Vagina (tissue), 2 donors: ENCODE data around the gene ABHD8. TPM values are rescaled to one million over a fixed set of nuclear protein-coding genes. Genes with fewer than 3 reads are reported as not detected.

Source experiments
- DNase-seq, 2 donors: peaks; one replicate each; pipeline ENCODE4 v3.0.0-alpha.2; 2017; ENCODE audit errors: extremely low spot score in 2 of 2
- H3K27ac ChIP-seq: fragments of 200-600 bp; sonication (generic); one replicate; pipeline ENCODE4 v1.5.1; 2019
- H3K27me3 ChIP-seq: fragments of 200-600 bp; sonication (generic); one replicate; pipeline ENCODE4 v1.5.1; 2019
- H3K36me3 ChIP-seq, 2 donors: fragments of 200-600 bp; sonication (generic); one replicate each; pipeline ENCODE4 v1.5.1; 2017 to 2019
- H3K4me1 ChIP-seq: fragments of 200-600 bp; sonication (generic); one replicate; pipeline ENCODE4 v1.5.1; 2019
- H3K4me3 ChIP-seq, 2 donors: fragments of 200-600 bp; sonication (generic); 1 replicate in 1 of 2; 2 replicates in 1 of 2; pipeline ENCODE4 v1.5.1; 2016 to 2019
- H3K9me3 ChIP-seq: fragments of 200-600 bp; sonication (generic); one replicate; pipeline ENCODE4 v1.5.1; 2019
- POLR2A ChIP-seq, 2 donors: fragments of 450-650 bp; IDR thresholded peaks; one replicate each; pipeline ENCODE4 v1.6.1; 2017; ENCODE audit warnings: antibody characterized with exemption in 2 of 2, mild to moderate bottlenecking in 2 of 2, moderate library complexity in 2 of 2
- POLR2AphosphoS5 ChIP-seq, 2 donors: sonication (generic); formaldehyde crosslinking; IDR thresholded peaks; one replicate each; pipeline ENCODE4 v1.9.0; 2017; ENCODE audit warnings: antibody characterized with exemption in 2 of 2, mild to moderate bottlenecking in 2 of 2, low read depth in 1 of 2; ENCODE audit not compliant: insufficient read depth in 1 of 2
- intact Hi-C: fragments of 100-400 bp; cut with DNase I; formaldehyde crosslinking; loops from one replicate; pipeline ENCODE4 v1.15.1; 2023
- total RNA-seq: library from RNA; depleted of rRNA; stranded (reverse); fragments of >200 nt; gene quantifications from one replicate; pipeline ENCODE4 v1.2.3, GENCODE V29; 2016
- TF ChIP-seq, protein P1 (sequence below), 3 experiments: fragments of 450-650 bp in 2 of 3; fragments of 200-600 bp in 1 of 3; sonication (generic) in 1 of 3; IDR thresholded peaks; one replicate each; pipeline ENCODE4 v1.5.1; 2017 to 2019; ENCODE audit warnings: antibody characterized with exemption in 3 of 3, mild to moderate bottlenecking in 2 of 3, moderate library complexity in 2 of 3

The ABHD8 gene
- total RNA-seq, 1 donor from 2014 or later: 10.8 TPM

DNA sequence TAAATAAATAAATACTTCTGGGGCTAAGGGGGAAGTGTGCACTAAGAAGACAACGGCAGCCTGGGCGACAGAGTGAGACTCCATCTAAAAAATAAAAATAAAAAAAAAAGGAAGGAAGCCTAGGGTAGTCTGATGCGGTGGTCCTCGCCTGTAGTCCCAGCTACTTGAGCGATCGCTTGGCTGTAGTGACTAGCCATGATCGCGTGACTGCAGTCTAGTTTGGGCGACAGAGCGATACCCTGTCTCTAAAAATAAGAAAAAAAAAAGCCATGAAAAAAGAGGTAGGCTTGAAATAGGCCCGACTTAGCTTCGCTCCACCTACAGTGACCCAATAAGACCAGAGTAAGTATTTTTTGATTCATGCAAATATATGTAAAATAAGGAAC, 36.6 kb downstream of the ABHD8 start:
- H3K27ac ChIP-seq: no peak overlapping the region
- no peak overlapping the region for H3K4me3 ChIP-seq
- TF ChIP-seq, protein P1, sequence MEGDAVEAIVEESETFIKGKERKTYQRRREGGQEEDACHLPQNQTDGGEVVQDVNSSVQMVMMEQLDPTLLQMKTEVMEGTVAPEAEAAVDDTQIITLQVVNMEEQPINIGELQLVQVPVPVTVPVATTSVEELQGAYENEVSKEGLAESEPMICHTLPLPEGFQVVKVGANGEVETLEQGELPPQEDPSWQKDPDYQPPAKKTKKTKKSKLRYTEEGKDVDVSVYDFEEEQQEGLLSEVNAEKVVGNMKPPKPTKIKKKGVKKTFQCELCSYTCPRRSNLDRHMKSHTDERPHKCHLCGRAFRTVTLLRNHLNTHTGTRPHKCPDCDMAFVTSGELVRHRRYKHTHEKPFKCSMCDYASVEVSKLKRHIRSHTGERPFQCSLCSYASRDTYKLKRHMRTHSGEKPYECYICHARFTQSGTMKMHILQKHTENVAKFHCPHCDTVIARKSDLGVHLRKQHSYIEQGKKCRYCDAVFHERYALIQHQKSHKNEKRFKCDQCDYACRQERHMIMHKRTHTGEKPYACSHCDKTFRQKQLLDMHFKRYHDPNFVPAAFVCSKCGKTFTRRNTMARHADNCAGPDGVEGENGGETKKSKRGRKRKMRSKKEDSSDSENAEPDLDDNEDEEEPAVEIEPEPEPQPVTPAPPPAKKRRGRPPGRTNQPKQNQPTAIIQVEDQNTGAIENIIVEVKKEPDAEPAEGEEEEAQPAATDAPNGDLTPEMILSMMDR (IDR thresholded peaks at IDR 0.05): no peak
- no peak for TF ChIP-seq POLR2A (IDR thresholded peaks at IDR 0.05)
- TF ChIP-seq POLR2AphosphoS5 (IDR thresholded peaks at IDR 0.05; ENCODE audit: insufficient read depth in 1 of 2, low read depth in 1 of 2): no peak
- H3K36me3 ChIP-seq: peaks cover 0 to 24% of the 10 kb centered on the region in 2 donors
- no peaks in the 10 kb centered on the region for H3K9me3 ChIP-seq
- DNase-seq: no peak
- intact Hi-C loops: no loop called here
- H3K27me3 ChIP-seq: no peaks in the 10 kb centered on the region
- H3K4me1 ChIP-seq: peaks cover 16% of the 10 kb centered on the region

DNA sequence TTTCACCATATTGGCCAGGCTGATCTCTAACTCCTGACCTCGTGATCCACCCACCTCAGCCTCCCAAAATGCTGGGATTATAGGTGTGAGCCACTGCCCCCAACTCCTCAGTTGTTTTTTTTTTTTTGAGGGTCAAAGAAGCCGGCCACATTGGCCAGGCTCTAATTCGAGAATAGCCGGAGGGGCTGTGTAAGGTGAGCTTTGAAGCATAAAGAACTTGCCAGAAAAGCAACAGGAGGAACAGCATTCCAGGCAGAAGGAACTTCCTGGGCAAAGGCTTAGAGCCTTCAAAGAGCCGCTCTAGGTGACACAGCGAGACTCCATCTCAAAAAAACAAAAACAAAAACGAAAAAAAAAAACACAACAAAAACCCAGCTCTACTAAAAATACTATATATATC, 37.2 kb downstream of the ABHD8 start:
- H3K4me3 ChIP-seq: no peak overlapping the region
- intact Hi-C loops: no loop called here
- H3K9me3 ChIP-seq: no peaks in the 10 kb centered on the region
- DNase-seq: no peak
- peaks cover 0 to 19% of the 10 kb centered on the region in 2 donors for H3K36me3 ChIP-seq
- H3K27ac ChIP-seq: no peak overlapping the region
- H3K4me1 ChIP-seq: peaks cover 16% of the 10 kb centered on the region
- H3K27me3 ChIP-seq: no peaks in the 10 kb centered on the region
- TF ChIP-seq POLR2A (IDR thresholded peaks at IDR 0.05): no peak
- TF ChIP-seq POLR2AphosphoS5 (IDR thresholded peaks at IDR 0.05; ENCODE audit: insufficient read depth in 1 of 2, low read depth in 1 of 2): no peak
- TF ChIP-seq, protein P1 (IDR thresholded peaks at IDR 0.05): no peak

DNA sequence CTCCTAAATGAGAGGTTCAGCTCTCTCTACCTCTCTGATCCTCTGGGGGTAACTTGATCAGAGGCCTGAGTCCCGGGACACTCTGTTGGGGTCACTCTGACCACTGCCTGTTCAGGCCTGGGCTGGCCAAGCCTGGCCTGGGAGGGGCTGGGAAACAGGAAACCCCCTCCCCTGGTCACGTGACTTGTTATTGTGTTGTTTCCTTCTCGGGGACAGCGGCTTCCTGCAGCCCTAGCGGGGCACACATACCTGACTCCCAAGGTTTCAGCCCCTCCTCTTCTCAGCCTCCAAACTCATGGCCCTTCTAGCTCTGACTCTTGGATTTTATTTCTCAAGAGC, 38.6 kb downstream of the ABHD8 start, which contains the start of gene USHBP1:
TSS of gene USHBP1 (minus strand) at position 105 of the 339 bp plus-strand sequence. CDS start 446 bp downstream, outside the sequence.
- H3K27ac ChIP-seq: peak within 1 kb of the TSS; percentile 58
- H3K9me3 ChIP-seq: no peaks in the 10 kb centered on the region
- H3K4me3 ChIP-seq: peak within 1 kb of the TSS; percentile 21 to 38
- H3K36me3 ChIP-seq: peaks cover 0 to 8% of the 10 kb centered on the region in 2 donors
- H3K27me3 ChIP-seq: no peaks in the 10 kb centered on the region
- TF ChIP-seq POLR2AphosphoS5 (IDR thresholded peaks at IDR 0.05; ENCODE audit: insufficient read depth in 1 of 2, low read depth in 1 of 2): peak; percentile 32 to 37
- TF ChIP-seq, protein P1 (IDR thresholded peaks at IDR 0.05): no peak
- peak in 1 of 2 donors; percentile 76 for DNase-seq
- intact Hi-C loops: no loop called here
- H3K4me1 ChIP-seq: peaks cover 16% of the 10 kb centered on the region

DNA sequence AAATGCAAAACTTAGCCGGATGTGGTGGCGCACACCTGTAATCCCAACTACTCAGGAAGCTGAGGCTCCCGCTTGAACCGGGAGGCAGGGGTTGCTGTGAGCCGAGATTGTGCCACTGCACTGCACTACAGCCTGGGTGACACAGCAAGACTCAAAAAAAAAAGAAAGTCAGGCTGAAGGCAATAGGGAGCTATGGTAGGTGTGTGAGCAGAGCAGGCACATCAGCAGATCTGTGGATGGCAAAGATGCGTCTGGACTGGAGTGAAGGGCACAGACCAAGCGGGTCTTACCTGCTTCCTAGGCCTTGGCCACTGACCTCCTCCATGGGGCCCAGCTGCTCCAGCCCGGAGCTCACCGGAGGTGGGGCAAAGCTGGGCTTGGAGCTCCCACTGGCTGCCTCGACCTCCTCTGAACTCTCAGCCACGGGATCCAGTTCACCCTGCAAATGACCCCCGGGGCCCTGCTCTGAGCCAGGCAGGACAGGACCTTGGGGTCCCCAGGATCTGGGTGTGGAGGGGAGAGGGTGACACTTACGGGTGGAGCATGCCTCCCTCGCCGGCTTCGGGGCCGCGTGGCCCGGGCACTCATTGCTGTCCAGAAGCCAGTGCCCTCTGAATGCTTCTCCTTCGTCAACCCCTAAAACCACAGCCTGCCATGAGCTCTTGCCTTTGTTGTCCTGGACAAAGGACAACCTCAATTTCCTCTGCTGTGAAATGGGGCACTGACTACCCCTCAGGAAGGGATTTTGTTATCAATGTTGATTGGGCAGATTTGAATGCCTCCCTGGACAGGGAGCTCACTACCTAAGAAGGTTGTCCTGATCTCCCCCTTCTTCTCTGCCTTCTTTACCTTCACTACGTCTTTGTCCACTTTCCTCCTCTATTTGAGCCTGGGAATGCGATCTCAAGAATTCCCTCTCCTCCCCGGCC, 39.2 kb downstream of the ABHD8 start:
- TF ChIP-seq POLR2A (IDR thresholded peaks at IDR 0.05) (no peak), POLR2AphosphoS5 (IDR thresholded peaks at IDR 0.05; ENCODE audit: insufficient read depth in 1 of 2, low read depth in 1 of 2) (no peak)
- TF ChIP-seq, protein P1 (IDR thresholded peaks at IDR 0.05): no peak
- Histone ChIP-seq H3K9me3 (no peaks in the 10 kb centered on the region), H3K4me3 (peak overlapping the region; percentile 21 to 38), H3K27me3 (no peaks in the 10 kb centered on the region), H3K4me1 (peaks cover 16% of the 10 kb centered on the region), H3K27ac (peak overlapping the region; percentile 58), H3K36me3 (peaks cover 0 to 3% of the 10 kb centered on the region in 2 donors)
- DNase-seq: no peak
- intact Hi-C loops: no loop called here

DNA sequence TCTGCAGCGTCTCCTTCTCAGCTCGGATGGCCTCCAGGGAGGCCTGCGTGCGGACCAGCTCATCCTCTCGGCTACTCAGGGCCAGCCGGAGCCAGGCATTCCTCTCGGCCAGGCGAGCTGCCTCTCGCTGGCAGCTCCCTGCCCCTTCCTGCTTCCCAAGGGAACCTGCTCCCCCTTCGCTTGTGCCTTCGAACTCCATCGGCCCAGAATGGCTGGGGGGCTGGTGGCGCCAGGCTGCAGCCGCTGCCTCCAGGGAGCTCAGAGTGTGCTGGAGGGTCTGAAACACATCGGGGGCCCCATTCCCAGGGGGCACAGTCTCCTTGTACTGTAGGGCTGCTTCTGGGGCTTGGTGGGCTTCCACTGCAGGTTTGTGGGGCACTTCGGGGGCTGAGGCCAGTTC, 40.7 kb downstream of the ABHD8 start:
- H3K36me3 ChIP-seq: no peaks in the 10 kb centered on the region
- H3K4me1 ChIP-seq: peaks cover 2% of the 10 kb centered on the region
- TF ChIP-seq POLR2A (IDR thresholded peaks at IDR 0.05) (no peak), POLR2AphosphoS5 (IDR thresholded peaks at IDR 0.05; ENCODE audit: insufficient read depth in 1 of 2, low read depth in 1 of 2) (no peak)
- TF ChIP-seq, protein P1 (IDR thresholded peaks at IDR 0.05): no peak
- no peak overlapping the region for H3K27ac ChIP-seq
- no peaks in the 10 kb centered on the region for H3K9me3 ChIP-seq
- no peak overlapping the region for H3K4me3 ChIP-seq
- H3K27me3 ChIP-seq: no peaks in the 10 kb centered on the region
- DNase-seq: no peak
- intact Hi-C loops: no loop called here
